GM12875 (cell line): ENCODE measurements around the gene GLO1.

Experiments used
- H3K4me3 ChIP-seq: one replicate; pipeline ENCODE4 v1.5.1; 2011; ENCODE audit warnings: low read depth, low read length, control low read depth
- TF ChIP-seq, protein P1 (sequence below): IDR thresholded peaks from 2 replicates; pipeline ENCODE4 v1.5.1; 2011; ENCODE audit warnings: low read depth, mild to moderate bottlenecking, control low read depth, inconsistent platforms, low read length, moderate library complexity, borderline replicate concordance; ENCODE audit not compliant: insufficient read depth

Gene GLO1

GRCh38 chr6:38648629-38649028 is 54.3 kb downstream of the GLO1 start:
- TF ChIP-seq, protein P1, sequence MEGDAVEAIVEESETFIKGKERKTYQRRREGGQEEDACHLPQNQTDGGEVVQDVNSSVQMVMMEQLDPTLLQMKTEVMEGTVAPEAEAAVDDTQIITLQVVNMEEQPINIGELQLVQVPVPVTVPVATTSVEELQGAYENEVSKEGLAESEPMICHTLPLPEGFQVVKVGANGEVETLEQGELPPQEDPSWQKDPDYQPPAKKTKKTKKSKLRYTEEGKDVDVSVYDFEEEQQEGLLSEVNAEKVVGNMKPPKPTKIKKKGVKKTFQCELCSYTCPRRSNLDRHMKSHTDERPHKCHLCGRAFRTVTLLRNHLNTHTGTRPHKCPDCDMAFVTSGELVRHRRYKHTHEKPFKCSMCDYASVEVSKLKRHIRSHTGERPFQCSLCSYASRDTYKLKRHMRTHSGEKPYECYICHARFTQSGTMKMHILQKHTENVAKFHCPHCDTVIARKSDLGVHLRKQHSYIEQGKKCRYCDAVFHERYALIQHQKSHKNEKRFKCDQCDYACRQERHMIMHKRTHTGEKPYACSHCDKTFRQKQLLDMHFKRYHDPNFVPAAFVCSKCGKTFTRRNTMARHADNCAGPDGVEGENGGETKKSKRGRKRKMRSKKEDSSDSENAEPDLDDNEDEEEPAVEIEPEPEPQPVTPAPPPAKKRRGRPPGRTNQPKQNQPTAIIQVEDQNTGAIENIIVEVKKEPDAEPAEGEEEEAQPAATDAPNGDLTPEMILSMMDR = no peak
- no peak overlapping the region for H3K4me3 ChIP-seq

GRCh38 chr6:38646166-38646878 is 56.6 kb downstream of the GLO1 start:
- TF ChIP-seq, protein P1 = no peak
- no peak overlapping the region for H3K4me3 ChIP-seq

DNA sequence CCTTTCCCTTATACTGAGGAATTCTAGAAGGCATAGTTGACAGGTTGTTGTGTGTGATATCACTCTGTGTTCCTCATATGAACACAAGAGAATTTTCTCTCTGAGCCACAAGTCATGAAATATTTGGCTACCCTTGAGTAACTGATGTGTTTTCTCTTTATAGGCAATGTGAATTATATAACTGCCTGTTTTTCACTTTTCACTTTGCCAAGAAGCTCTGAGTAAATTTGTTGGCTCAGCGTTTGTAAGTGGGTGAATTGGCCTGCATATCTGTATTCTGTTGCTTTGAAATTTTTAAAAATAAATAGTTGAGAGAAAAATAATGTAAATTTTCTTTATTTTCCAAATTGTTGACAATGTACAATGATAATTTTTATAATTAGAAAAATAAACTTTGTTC is 58.0 kb downstream of the GLO1 start:
- H3K4me3 ChIP-seq = no peak overlapping the region
- TF ChIP-seq, protein P1 = no peak

DNA sequence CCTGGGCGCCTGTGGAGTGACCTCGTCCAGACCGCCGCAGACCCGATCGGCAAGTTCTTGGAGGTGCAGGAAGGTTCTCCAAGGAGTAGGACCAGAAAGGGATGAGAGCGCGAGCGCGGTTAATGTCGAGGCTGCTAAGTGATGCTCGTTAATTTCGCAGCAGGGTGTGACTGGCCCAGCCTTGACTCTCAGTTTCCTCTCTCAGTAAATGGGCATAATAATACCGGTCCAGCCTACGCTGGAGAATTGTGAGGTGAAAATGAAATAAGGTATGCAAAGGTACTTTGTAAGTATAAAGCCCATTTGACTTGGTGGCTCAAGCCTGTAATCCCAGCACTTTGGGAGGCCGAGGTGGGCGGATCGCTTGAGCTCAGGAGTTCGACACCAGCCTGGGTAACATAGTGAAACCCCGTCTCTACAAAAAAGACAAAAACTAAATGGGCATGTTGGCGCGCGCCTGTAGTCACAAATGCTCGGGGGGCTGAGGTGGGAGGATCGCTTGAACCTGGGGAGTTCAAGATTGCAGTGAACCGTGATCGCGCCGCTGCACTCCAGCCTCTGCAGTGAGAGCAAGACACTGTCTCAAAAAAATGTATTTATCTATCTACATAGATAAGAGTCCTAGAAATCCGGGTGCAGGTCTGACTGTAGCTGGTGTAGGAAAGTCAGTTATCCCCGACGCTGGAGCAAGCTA is 62.6 kb downstream of the GLO1 start:
- TF ChIP-seq, protein P1 = no peak
- peak overlapping the region; percentile 52 for H3K4me3 ChIP-seq

GRCh38 chr6:38639498-38640215 is 63.3 kb downstream of the GLO1 start, which contains the start of gene BTBD9:
BTBD9 (minus strand) TSS chr6:38639929.
- H3K4me3 ChIP-seq = peak within 1 kb of the TSS; percentile 52
- TF ChIP-seq, protein P1 = no peak

DNA sequence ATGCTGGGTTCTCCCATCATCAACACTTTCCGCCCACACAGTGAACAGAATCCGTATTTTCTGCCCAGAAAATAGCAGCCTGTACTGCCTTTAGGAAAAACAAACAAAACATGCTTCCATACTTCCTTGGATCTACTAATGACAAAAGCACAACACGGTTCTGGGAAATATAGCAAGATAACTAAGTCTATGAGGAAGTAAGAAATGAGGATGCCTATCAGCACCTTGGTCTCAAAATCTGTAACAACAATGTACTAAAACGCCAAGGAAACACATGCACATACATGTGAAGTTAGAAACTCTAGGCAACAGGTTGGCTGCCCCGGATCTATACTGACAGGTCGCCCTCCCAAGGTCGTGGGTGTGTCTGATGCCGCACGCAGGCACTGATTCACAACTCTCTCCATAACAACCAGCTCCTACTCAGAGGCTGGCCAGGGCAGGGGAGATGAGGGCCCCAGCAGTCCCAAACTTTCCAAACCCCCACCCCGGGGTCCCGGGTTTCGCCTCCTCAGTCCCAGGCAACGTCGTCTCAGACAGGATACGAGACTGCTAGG is 63.9 kb downstream of the GLO1 start:
- TF ChIP-seq, protein P1 = no peak
- peak overlapping the region; percentile 52 for H3K4me3 ChIP-seq
